Skeletal muscle satellite cell (primary cell): ENCODE results near the gene MAMSTR.

Experiments used
- H3K27me3 ChIP-seq: 2 replicates; pipeline ENCODE4 v1.7.0; 2013; ENCODE audit warnings: low read length; ENCODE audit not compliant: control insufficient read depth, insufficient read depth
- H3K36me3 ChIP-seq: 2 replicates; pipeline ENCODE4 v1.7.0; 2013; ENCODE audit warnings: mild to moderate bottlenecking, control low read depth, low read length; ENCODE audit not compliant: insufficient read depth
- H3K4me1 ChIP-seq: 2 replicates; pipeline ENCODE4 v1.7.0; 2013; ENCODE audit warnings: low read length; ENCODE audit not compliant: control insufficient read depth, insufficient read depth
- H3K4me2 ChIP-seq: 2 replicates; pipeline ENCODE4 v1.7.0; 2013; ENCODE audit warnings: mild to moderate bottlenecking, low read length
- H3K4me3 ChIP-seq: 2 replicates; pipeline ENCODE4 v1.7.0; 2013; ENCODE audit warnings: low read length
- H3K9ac ChIP-seq: 2 replicates; pipeline ENCODE4 v1.7.0; 2013; ENCODE audit warnings: mild to moderate bottlenecking, low read depth, low read length, moderate library complexity
- H3K9me3 ChIP-seq: replicated peaks from 2 replicates; pipeline ENCODE4 v1.7.0; 2013; ENCODE audit warnings: mild to moderate bottlenecking, control low read depth, low read length

Gene MAMSTR

GRCh38 chr19:48714759-48715675 is 4.5 kb downstream of the MAMSTR start:
- H3K4me2 ChIP-seq, result peak overlapping the region; percentile 91
- no peaks in the 10 kb centered on the region for H3K9me3 ChIP-seq
- no peaks in the 10 kb centered on the region for H3K27me3 ChIP-seq
- peak overlapping the region; percentile 81 for H3K9ac ChIP-seq
- peak overlapping the region; percentile 77 for H3K4me3 ChIP-seq
- peaks cover 34% of the 10 kb centered on the region for H3K4me1 ChIP-seq
- H3K36me3 ChIP-seq, result no peaks in the 10 kb centered on the region

GRCh38 chr19:48713864-48714755 is 5.4 kb downstream of the MAMSTR start:
- no peaks in the 10 kb centered on the region for H3K9me3 ChIP-seq
- no peaks in the 10 kb centered on the region for H3K27me3 ChIP-seq
- peaks cover 33% of the 10 kb centered on the region for H3K4me1 ChIP-seq
- H3K36me3 ChIP-seq, result no peaks in the 10 kb centered on the region
- peak overlapping the region; percentile 81 for H3K9ac ChIP-seq
- H3K4me2 ChIP-seq, result peak overlapping the region; percentile 93
- H3K4me3 ChIP-seq, result peak overlapping the region; percentile 81

DNA sequence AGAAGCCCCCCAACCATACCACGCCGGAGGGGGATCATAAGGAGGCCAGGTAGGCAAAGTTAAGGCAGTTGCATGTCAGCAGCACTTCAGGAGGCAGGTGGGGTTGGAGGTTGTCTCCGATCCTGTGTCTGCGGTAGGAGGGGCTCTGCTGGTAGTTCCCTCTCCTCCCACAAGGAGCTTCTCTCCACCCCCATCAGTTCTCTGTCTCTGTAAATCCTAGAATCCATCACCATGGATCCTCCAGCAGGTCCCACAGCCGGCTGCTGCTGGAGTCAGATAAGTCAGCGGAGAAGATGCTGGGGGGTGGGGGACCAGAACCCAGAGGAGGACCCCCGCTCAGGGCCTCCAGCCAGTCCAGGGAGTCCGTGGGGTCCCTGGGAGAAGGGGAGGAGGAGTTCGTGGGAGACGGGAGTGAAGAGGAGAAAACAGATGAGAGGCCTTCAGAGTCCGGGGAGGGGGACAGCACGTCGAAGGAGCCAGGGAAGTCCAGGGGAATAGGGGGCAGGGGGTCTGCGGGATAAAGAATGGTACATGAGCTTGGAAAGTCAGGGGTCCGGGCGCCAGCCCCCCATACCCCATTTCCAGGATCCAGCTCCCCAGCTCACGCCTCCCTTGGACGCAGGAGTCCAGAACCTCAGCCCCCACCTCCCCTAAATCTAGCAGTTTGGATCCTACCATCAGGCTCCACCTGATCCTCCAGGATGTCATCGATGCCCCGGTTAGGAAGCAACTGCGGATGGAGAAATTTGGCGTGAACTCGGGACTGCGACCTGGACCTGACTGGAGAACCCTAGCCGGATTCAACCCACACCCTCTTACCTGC is 6.3 kb downstream of the MAMSTR start:
- Histone ChIP-seq H3K4me1 (peaks cover 33% of the 10 kb centered on the region), H3K9me3 (no peaks in the 10 kb centered on the region), H3K27me3 (no peaks in the 10 kb centered on the region), H3K4me2 (peak overlapping the region; percentile 93), H3K4me3 (peak overlapping the region; percentile 81), H3K36me3 (no peaks in the 10 kb centered on the region), H3K9ac (peak overlapping the region; percentile 76)

DNA sequence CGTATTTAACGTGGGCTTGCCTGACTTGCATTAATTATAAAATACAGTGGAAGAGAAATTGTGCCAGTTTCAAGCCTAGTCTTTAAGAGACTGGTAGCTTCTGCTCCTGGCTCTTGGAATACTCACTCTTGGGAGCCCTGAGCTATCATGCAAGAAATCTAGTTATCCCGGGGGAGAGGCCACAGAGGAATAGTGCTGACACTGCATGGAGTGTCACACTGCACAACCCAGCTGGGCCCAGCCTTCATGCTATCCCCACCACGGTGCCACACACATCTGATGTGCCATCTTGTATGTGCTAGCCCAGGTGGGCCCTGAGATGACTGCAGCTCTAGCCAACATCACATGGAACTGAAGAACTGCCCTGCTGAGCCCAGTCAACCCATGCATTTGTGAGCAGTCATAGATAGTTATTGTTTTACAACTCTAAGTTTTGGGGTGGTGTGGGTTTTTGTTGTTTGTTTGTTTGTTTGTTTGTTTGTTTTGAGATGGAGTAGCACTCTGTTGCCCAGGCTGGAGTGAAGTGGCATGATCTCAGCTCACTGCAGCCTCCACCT is 8.3 kb downstream of the MAMSTR start:
- no peaks in the 10 kb centered on the region for H3K36me3 ChIP-seq
- H3K9ac ChIP-seq, result no peak overlapping the region
- H3K27me3 ChIP-seq, result no peaks in the 10 kb centered on the region

DNA sequence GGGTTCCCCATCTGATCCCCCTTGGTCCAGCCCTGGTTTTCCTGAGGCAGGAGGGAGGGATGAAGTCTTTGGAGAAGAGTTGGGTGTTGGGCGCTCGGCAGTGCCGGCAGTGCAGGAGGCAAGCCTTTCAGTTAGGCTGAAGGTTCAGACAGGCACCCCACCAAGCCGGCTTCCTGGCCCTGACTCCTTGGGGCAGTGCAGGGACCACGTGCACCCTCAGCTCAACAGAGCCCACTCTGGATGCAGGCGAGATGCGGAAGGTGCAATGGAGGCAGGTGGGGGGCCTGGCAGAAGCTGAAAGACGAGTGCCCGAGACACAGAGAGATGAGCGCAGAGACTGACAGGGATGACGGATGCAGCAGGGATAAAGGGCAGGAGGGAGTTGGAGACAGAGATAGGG is 11.1 kb downstream of the MAMSTR start:
- Histone ChIP-seq H3K4me1 (peaks cover 6% of the 10 kb centered on the region), H3K4me2 (no peak overlapping the region), H3K9me3 (no peaks in the 10 kb centered on the region), H3K9ac (no peak overlapping the region), H3K4me3 (no peak overlapping the region), H3K27me3 (no peaks in the 10 kb centered on the region), H3K36me3 (no peaks in the 10 kb centered on the region)

More for the DNA sequence above, 8.3 kb downstream of the MAMSTR start:
- Histone ChIP-seq H3K4me3 (no peak overlapping the region), H3K9me3 (no peaks in the 10 kb centered on the region), H3K4me2 (no peak overlapping the region), H3K4me1 (peaks cover 23% of the 10 kb centered on the region)

DNA sequence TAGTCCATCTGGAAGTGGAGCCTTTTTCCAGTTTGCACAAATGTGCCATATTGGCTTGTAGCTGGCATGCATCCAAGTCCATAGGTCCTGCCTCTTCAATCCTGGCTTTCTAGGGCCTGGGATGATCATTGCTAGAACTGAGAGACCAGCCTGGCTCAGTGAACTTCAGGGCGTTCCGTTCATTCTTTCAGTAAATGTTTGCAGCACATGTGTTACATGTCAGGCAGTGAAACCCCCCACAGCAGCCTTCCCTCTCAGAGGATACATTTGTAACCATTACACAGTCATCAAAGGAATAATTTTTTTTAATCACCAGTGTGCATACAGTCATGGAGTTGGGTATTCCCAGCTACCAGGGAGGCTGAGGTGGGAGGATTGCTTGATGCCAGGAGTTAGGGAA is 14.1 kb downstream of the MAMSTR start:
- Histone ChIP-seq H3K9me3 (no peaks in the 10 kb centered on the region), H3K4me3 (no peak overlapping the region), H3K36me3 (no peaks in the 10 kb centered on the region), H3K27me3 (no peaks in the 10 kb centered on the region), H3K4me2 (no peak overlapping the region), H3K4me1 (no peaks in the 10 kb centered on the region), H3K9ac (no peak overlapping the region)

DNA sequence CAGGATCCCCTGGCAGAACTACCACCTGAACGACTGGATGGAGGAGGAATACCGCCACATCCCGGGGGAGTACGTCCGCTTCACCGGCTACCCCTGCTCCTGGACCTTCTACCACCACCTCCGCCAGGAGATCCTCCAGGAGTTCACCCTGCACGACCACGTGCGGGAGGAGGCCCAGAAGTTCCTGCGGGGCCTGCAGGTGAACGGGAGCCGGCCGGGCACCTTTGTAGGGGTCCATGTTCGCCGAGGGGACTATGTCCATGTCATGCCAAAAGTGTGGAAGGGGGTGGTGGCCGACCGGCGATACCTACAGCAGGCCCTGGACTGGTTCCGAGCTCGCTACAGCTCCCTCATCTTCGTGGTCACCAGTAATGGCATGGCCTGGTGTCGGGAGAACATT is 16.2 kb downstream of the MAMSTR start:
- H3K27me3 ChIP-seq, result no peaks in the 10 kb centered on the region

GRCh38 chr19:48702701-48703100 is 16.8 kb downstream of the MAMSTR start:
- Histone ChIP-seq H3K4me1 (peaks cover 10% of the 10 kb centered on the region), H3K36me3 (no peaks in the 10 kb centered on the region), H3K9ac (no peak overlapping the region), H3K9me3 (no peaks in the 10 kb centered on the region), H3K4me2 (no peak overlapping the region), H3K4me3 (no peak overlapping the region), H3K27me3 (no peaks in the 10 kb centered on the region)

More for the DNA sequence above, 16.2 kb downstream of the MAMSTR start:
- Histone ChIP-seq H3K9me3 (no peaks in the 10 kb centered on the region), H3K9ac (no peak overlapping the region), H3K4me2 (no peak overlapping the region), H3K36me3 (no peaks in the 10 kb centered on the region), H3K4me3 (no peak overlapping the region), H3K4me1 (peaks cover 5% of the 10 kb centered on the region)

- H3K27me3 ChIP-seq, result peaks cover 13% of the 10 kb centered on the region
- H3K4me1 ChIP-seq, result peaks cover 17% of the 10 kb centered on the region
- no peaks in the 10 kb centered on the region for H3K9me3 ChIP-seq
- H3K4me3 ChIP-seq, result no peak overlapping the region
- H3K36me3 ChIP-seq, result no peaks in the 10 kb centered on the region
- H3K4me2 ChIP-seq, result no peak overlapping the region
- H3K9ac ChIP-seq, result no peak overlapping the region
Measured at GRCh38 chr19:48698046-48698445, 21.5 kb downstream of the MAMSTR start.

- no peaks in the 10 kb centered on the region for H3K36me3 ChIP-seq
- H3K27me3 ChIP-seq, result peaks cover 13% of the 10 kb centered on the region
- H3K4me3 ChIP-seq, result no peak overlapping the region
- peaks cover 17% of the 10 kb centered on the region for H3K4me1 ChIP-seq
- no peak overlapping the region for H3K9ac ChIP-seq
- H3K9me3 ChIP-seq, result no peaks in the 10 kb centered on the region
- peak overlapping the region; percentile 45 for H3K4me2 ChIP-seq
Measured at GRCh38 chr19:48696353-48697010, 23.0 kb downstream of the MAMSTR start.
